ENCODE measurements around the gene KCNG4. TPM values are rescaled to one million over a fixed set of nuclear protein-coding genes. Genes with fewer than 3 reads are reported as not detected.

KCNG4 gene
- total RNA-seq, 1 donor from 2014 or later = not detected

- peaks cover 49% of the 10 kb centered on the region for H3K27me3 Mint-ChIP-seq (ENCODE audit: unreplicated experiment)
- peaks cover 3% of the 10 kb centered on the region for H3K4me1 Mint-ChIP-seq (ENCODE audit: unreplicated experiment)
- TF ChIP-seq CTCF (IDR thresholded peaks at IDR 0.05) = no peak
- no peaks in the 10 kb centered on the region for H3K36me3 Mint-ChIP-seq (ENCODE audit: unreplicated experiment)
- no peak for DNase-seq (ENCODE audit: extremely low spot score, unreplicated experiment)
- no peak overlapping the region for H3K4me3 Mint-ChIP-seq (ENCODE audit: unreplicated experiment)
- no peaks in the 10 kb centered on the region for H3K9me3 Mint-ChIP-seq (ENCODE audit: unreplicated experiment)
- H3K27ac Mint-ChIP-seq (ENCODE audit: unreplicated experiment) = no peak overlapping the region
These were observed 38.5 kb upstream of the KCNG4 start for GRCh38 chr16:84278333-84278732.

DNA sequence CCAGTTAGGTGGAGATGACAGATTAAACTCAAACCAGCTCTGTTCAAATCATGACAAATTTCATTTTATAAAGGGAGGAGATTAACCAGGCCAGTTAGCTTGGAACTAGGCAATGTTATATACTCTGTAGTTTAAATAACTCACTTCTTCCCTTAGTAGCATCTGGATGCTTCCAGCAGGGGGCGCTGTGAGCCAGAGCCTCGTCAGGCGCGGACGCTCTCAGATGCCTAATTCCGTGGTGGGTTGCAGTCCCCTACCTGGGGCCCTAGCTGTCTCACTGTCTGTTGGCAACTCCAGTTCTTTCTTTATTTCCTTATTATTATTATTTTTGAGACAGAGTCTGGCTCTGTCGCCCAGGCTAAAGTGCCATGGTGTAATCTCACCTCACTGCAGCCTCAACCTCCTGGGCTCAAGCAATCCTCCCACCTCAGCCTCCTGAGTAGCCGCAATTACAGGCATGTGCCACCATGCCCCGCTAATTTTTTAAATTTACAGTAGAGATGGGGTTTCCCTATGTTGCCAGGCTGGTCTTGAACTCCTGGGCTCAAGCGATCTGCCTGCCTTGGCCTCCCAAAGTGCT, 37.5 kb upstream of the KCNG4 start:
- H3K9me3 Mint-ChIP-seq (ENCODE audit: unreplicated experiment) = no peaks in the 10 kb centered on the region
- H3K27me3 Mint-ChIP-seq (ENCODE audit: unreplicated experiment) = peaks cover 43% of the 10 kb centered on the region
- no peaks in the 10 kb centered on the region for H3K4me1 Mint-ChIP-seq (ENCODE audit: unreplicated experiment)
- H3K4me3 Mint-ChIP-seq (ENCODE audit: unreplicated experiment) = no peak overlapping the region
- no peak overlapping the region for H3K27ac Mint-ChIP-seq (ENCODE audit: unreplicated experiment)
- no peak for DNase-seq (ENCODE audit: extremely low spot score, unreplicated experiment)
- TF ChIP-seq CTCF (IDR thresholded peaks at IDR 0.05) = peak; percentile 86
- no peaks in the 10 kb centered on the region for H3K36me3 Mint-ChIP-seq (ENCODE audit: unreplicated experiment)

DNA sequence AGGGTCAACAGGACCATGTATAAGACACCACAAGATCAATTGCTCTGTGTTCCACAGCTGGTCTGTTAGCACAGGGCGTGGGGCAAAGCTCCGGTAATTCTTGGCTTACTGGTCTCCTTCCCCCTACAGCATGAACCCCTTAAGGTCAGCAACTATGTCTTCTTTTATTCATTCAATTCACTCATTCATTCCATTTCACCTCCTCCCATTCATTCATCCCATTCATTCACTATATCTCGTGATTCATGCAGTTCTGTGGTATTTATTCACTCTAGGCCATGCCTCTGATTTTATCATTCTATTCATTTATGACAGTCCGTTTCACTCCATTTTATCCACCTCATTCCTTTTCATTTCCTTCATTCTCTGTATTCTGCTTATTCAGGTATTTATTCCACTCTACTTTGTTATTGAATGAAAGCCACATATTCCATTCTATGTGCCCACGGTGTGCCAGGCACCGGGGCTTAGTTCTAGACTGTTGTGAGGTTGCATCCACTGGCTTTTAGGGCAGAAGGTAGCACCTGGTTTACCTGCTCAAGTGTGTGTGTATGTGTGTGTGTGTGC, 35.9 kb upstream of the KCNG4 start:
- H3K27me3 Mint-ChIP-seq (ENCODE audit: unreplicated experiment) = peaks cover 37% of the 10 kb centered on the region
- H3K9me3 Mint-ChIP-seq (ENCODE audit: unreplicated experiment) = no peaks in the 10 kb centered on the region
- H3K4me1 Mint-ChIP-seq (ENCODE audit: unreplicated experiment) = no peaks in the 10 kb centered on the region
- no peak for TF ChIP-seq CTCF (IDR thresholded peaks at IDR 0.05)
- no peak for DNase-seq (ENCODE audit: extremely low spot score, unreplicated experiment)
- H3K4me3 Mint-ChIP-seq (ENCODE audit: unreplicated experiment) = no peak overlapping the region
- H3K36me3 Mint-ChIP-seq (ENCODE audit: unreplicated experiment) = no peaks in the 10 kb centered on the region
- no peak overlapping the region for H3K27ac Mint-ChIP-seq (ENCODE audit: unreplicated experiment)

DNA sequence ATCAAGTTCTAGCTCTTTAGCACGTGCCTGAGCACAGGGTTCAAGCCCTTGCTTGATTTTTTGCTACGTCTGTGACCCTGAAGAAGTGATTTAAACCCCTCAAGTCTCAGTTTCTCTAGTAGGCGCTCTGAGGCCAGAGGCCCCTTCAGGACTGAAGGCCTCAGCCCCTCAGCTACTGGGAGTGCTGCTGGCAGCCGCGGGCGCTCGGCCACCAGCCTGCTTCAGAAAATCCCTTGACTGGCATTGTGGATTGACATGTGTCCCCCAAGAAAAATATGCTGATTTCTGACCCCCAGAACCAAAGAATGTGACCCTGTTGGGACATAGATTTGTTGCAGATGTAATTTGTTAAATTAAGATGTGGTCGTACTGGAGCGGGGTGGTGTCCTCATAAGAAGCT, 34.7 kb upstream of the KCNG4 start:
- Mint-ChIP-seq H3K4me3 (ENCODE audit: unreplicated experiment) (no peak overlapping the region), H3K4me1 (ENCODE audit: unreplicated experiment) (no peaks in the 10 kb centered on the region), H3K36me3 (ENCODE audit: unreplicated experiment) (no peaks in the 10 kb centered on the region), H3K27me3 (ENCODE audit: unreplicated experiment) (peaks cover 37% of the 10 kb centered on the region), H3K27ac (ENCODE audit: unreplicated experiment) (no peak overlapping the region), H3K9me3 (ENCODE audit: unreplicated experiment) (no peaks in the 10 kb centered on the region)
- DNase-seq (ENCODE audit: extremely low spot score, unreplicated experiment) = no peak
- no peak for TF ChIP-seq CTCF (IDR thresholded peaks at IDR 0.05)

DNA sequence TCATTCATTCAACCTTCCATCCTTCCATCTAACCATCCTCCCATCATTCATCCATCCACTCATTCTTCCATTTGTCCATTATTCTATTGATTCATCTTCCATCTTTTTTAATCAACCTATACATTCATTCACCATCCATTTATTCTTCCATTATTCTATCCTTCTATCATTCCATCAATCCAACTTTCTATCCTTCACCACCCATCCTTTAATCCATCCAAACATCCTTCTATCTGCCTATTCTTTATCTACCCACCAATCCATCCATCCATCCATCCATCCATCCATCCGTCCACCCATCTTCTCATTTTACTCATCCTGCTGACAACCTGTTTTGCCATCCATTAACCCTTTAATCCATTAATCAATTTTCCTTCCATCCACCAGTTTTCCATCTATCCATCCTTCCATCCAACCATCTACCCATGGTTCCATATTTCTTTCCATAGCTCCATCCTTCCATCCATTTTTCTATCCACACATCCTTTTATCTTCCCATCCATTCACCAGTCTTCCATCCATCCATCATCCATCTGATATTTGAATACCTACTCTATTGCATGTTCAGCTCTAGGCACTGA, 33.0 kb upstream of the KCNG4 start:
- H3K9me3 Mint-ChIP-seq (ENCODE audit: unreplicated experiment) = no peaks in the 10 kb centered on the region
- no peak overlapping the region for H3K27ac Mint-ChIP-seq (ENCODE audit: unreplicated experiment)
- peaks cover 27% of the 10 kb centered on the region for H3K27me3 Mint-ChIP-seq (ENCODE audit: unreplicated experiment)
- no peaks in the 10 kb centered on the region for H3K36me3 Mint-ChIP-seq (ENCODE audit: unreplicated experiment)
- H3K4me3 Mint-ChIP-seq (ENCODE audit: unreplicated experiment) = no peak overlapping the region
- H3K4me1 Mint-ChIP-seq (ENCODE audit: unreplicated experiment) = no peaks in the 10 kb centered on the region
- DNase-seq (ENCODE audit: extremely low spot score, unreplicated experiment) = no peak
- TF ChIP-seq CTCF (IDR thresholded peaks at IDR 0.05) = no peak
